ENCODE results near the gene KRTAP1-5. TPM values are rescaled to one million over a fixed set of nuclear protein-coding genes. Genes with fewer than 3 reads are reported as not detected.

The KRTAP1-5 gene
- total and polyA plus RNA-seq, 10 of the 15 experiments (the other 5 are each of a cell fraction or from before 2014, with no cell fraction given) = not detected

- no peak for TF ChIP-seq ZBTB33 (IDR thresholded peaks at IDR 0.05)
- no peak for TF ChIP-seq FOXM1 (IDR thresholded peaks at IDR 0.05; ENCODE audit: low read depth, low read length)
- no peak for TF ChIP-seq IKZF2 (IDR thresholded peaks at IDR 0.05)
- no peak for TF ChIP-seq ETV6 (conservative IDR thresholded peaks at IDR 0.05 in 1 of 2, IDR thresholded peaks at IDR 0.05 in 1 of 2; ENCODE audit: borderline replicate concordance in 1 of 2, low read depth in 1 of 2)
- TF ChIP-seq KDM1A (IDR thresholded peaks at IDR 0.05; ENCODE audit: borderline replicate concordance) = no peak
- no peak for TF ChIP-seq CBX3 (IDR thresholded peaks at IDR 0.05; ENCODE audit: borderline replicate concordance, low read depth)
- TF ChIP-seq ELK1 (IDR thresholded peaks at IDR 0.05; ENCODE audit: low read depth, low read length) = no peak
- TF ChIP-seq ESRRA (IDR thresholded peaks at IDR 0.05; ENCODE audit: low read length) = no peak
- no peak for TF ChIP-seq TBL1XR1 (IDR thresholded peaks at IDR 0.05; ENCODE audit: low read depth, low read length)
- TF ChIP-seq E4F1 (IDR thresholded peaks at IDR 0.05; ENCODE audit: borderline replicate concordance, partially characterized antibody) = no peak
- TF ChIP-seq TCF3 (IDR thresholded peaks at IDR 0.05; ENCODE audit: borderline replicate concordance, insufficient read depth, low read depth, low read length) = no peak
- no peak for TF ChIP-seq SIX5 (IDR thresholded peaks at IDR 0.05; ENCODE audit: low read depth, low read length, severe bottlenecking)
- TF ChIP-seq, protein P1, sequence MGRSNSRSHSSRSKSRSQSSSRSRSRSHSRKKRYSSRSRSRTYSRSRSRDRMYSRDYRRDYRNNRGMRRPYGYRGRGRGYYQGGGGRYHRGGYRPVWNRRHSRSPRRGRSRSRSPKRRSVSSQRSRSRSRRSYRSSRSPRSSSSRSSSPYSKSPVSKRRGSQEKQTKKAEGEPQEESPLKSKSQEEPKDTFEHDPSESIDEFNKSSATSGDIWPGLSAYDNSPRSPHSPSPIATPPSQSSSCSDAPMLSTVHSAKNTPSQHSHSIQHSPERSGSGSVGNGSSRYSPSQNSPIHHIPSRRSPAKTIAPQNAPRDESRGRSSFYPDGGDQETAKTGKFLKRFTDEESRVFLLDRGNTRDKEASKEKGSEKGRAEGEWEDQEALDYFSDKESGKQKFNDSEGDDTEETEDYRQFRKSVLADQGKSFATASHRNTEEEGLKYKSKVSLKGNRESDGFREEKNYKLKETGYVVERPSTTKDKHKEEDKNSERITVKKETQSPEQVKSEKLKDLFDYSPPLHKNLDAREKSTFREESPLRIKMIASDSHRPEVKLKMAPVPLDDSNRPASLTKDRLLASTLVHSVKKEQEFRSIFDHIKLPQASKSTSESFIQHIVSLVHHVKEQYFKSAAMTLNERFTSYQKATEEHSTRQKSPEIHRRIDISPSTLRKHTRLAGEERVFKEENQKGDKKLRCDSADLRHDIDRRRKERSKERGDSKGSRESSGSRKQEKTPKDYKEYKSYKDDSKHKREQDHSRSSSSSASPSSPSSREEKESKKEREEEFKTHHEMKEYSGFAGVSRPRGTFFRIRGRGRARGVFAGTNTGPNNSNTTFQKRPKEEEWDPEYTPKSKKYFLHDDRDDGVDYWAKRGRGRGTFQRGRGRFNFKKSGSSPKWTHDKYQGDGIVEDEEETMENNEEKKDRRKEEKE (IDR thresholded peaks at IDR 0.05) = no peak
These were observed 7.6 kb downstream of the KRTAP1-5 start (continued) for GRCh38 chr17:41019415-41019814.

Data from GM12878 (cell line).